GM12878 (cell line): ENCODE results near the gene SSBP3. TPM values are rescaled to one million over a fixed set of nuclear protein-coding genes. Genes with fewer than 3 reads are reported as not detected.

Experiments used
- ATAC-seq: fragments of 200-7000 bp; cut with Tn5 transposase; 3 replicates; pipeline ENCODE4 v1.9.1; 2020; ENCODE audit warnings: mild to moderate bottlenecking, moderate library complexity
- BruUV-seq: library from RNA; stranded (reverse); fragments of 400-500 nt; replicated peaks from 2 replicates; lab custom pipeline; 2021; lab: Mats Ljungman, UMichigan
- CTCF ChIA-PET: fragments of 300-600 bp; sonication (Branson Sonifier 250); formaldehyde crosslinking; extraction: SDS; loops from one replicate; lab custom pipeline; 2021; ENCODE audit warnings: inconsistent platforms; lab: Yijun Ruan, JAX
- POLR2A ChIA-PET: fragments of 350-600 bp; formaldehyde crosslinking; extraction: SDS; loops from one replicate; lab custom pipeline; 2021; ENCODE audit warnings: inconsistent platforms; lab: Charles Lee
- RAD21 ChIA-PET: fragments of 300-600 bp; sonication (Branson Sonifier 250); formaldehyde crosslinking; loops from one replicate; lab custom pipeline; 2023; ENCODE audit warnings: antibody characterized with exemption; ENCODE audit not compliant: unreplicated experiment; lab: Charles Lee
- SMC1A ChIA-PET: fragments of 300-600 bp; sonication (Branson Sonifier 250); formaldehyde crosslinking; loops from one replicate; lab custom pipeline; 2023; ENCODE audit not compliant: unreplicated experiment, uncharacterized antibody; lab: Charles Lee
- DNase-seq: peaks from one replicate; pipeline ENCODE4 v3.0.0-alpha.2; 2011; ENCODE audit warnings: low read depth, low spot score
- FAIRE-seq: peaks from 3 replicates; lab custom pipeline; 2011; peaks lifted over from hg19 to GRCh38; lab: Jason Lieb, UNC
- H2AFZ ChIP-seq: 2 replicates; pipeline ENCODE4 v1.6.0; 2011; ENCODE audit warnings: low read depth, low read length, control low read depth; ENCODE audit not compliant: control insufficient read depth
- H3K27ac ChIP-seq: 2 replicates; pipeline ENCODE4 v1.5.1; 2011; ENCODE audit warnings: control low read depth; ENCODE audit not compliant: control insufficient read depth, insufficient read depth
- H3K27me3 ChIP-seq, 2 experiments: replicated peaks in 1 of 2; 2 replicates each; pipeline versions ENCODE4 v1.6.0 to v1.6.1; 2011; ENCODE audit warnings: low read length in 1 of 2; ENCODE audit not compliant: control insufficient read depth in 2 of 2, insufficient read depth in 2 of 2
- H3K36me3 ChIP-seq, 2 experiments: 2 replicates each; pipeline ENCODE4 v1.5.1; 2011; ENCODE audit warnings: low read length in 1 of 2; ENCODE audit not compliant: control insufficient read depth in 2 of 2, insufficient read depth in 2 of 2
- H3K4me1 ChIP-seq: 2 replicates; pipeline ENCODE4 v1.6.1; 2011; ENCODE audit warnings: mild to moderate bottlenecking, low read length, moderate library complexity, mixed read lengths; ENCODE audit not compliant: control insufficient read depth, insufficient read depth
- H3K4me2 ChIP-seq: 2 replicates; pipeline ENCODE4 v1.6.0; 2011; ENCODE audit warnings: control low read depth; ENCODE audit not compliant: control insufficient read depth, insufficient read depth
- H3K4me3 ChIP-seq: fragments of 200-600 bp; sonication (generic); 2 replicates; pipeline ENCODE4 v1.5.1; 2016
- H3K79me2 ChIP-seq: 2 replicates; pipeline ENCODE4 v1.6.0; 2011; ENCODE audit warnings: low read length; ENCODE audit not compliant: control insufficient read depth, insufficient read depth
- H3K9ac ChIP-seq: 2 replicates; pipeline ENCODE4 v1.8.0; 2011; ENCODE audit warnings: low read length, control low read depth, mixed read lengths; ENCODE audit not compliant: control insufficient read depth, insufficient read depth
- H3K9me3 ChIP-seq: replicated peaks from 3 replicates; pipeline ENCODE4 v1.5.1; 2011; ENCODE audit warnings: mild to moderate bottlenecking, low read length; ENCODE audit not compliant: control insufficient read depth, insufficient read depth
- H4K20me1 ChIP-seq: 2 replicates; pipeline ENCODE4 v1.6.0; 2011; ENCODE audit not compliant: control insufficient read depth, insufficient read depth
- CHD2 ChIP-seq: IDR thresholded peaks from 2 replicates; pipeline ENCODE4 v1.6.1; 2011; ENCODE audit warnings: low read depth, low read length, improper control_type of control experiment, borderline replicate concordance
- JUNB ChIP-seq: IDR thresholded peaks from 2 replicates; pipeline ENCODE4 v1.6.1; 2016; ENCODE audit warnings: antibody characterized with exemption, mild to moderate bottlenecking
- NR2C1 ChIP-seq: fragments of 450-650 bp; IDR thresholded peaks from 2 replicates; pipeline ENCODE4 v1.6.1; 2017; ENCODE audit warnings: antibody characterized with exemption, mild to moderate bottlenecking, moderate library complexity
- RBBP5 ChIP-seq: fragments of 200-600 bp; sonication (generic); conservative IDR thresholded peaks from 2 replicates; pipeline ENCODE4 v1.6.1; 2016
- RELA ChIP-seq: fragments of 450-650 bp; IDR thresholded peaks from 2 replicates; pipeline ENCODE4 v1.8.0; 2014; ENCODE audit warnings: borderline replicate concordance; ENCODE audit not compliant: partially characterized antibody
- SIX5 ChIP-seq: IDR thresholded peaks from 2 replicates; pipeline ENCODE4 v1.6.1; 2011; ENCODE audit warnings: mild to moderate bottlenecking, low read depth, low read length, moderate library complexity; ENCODE audit not compliant: severe bottlenecking
- YBX1 ChIP-seq: fragments of 450-650 bp; IDR thresholded peaks from 2 replicates; pipeline ENCODE4 v1.6.1; 2016; ENCODE audit warnings: antibody characterized with exemption
- WGBS: methylation state at CpG from one replicate; pipeline ENCODE4 v1.1.6; 2016; ENCODE audit warnings: low lambda C conversion rate; ENCODE audit not compliant: insufficient replicate concordance, insufficient coverage; ENCODE audit errors: missing lambda C conversion rate; 5-methylcytosine and 5-hydroxymethylcytosine counted together
- in situ Hi-C: fragments of 300-500 bp; cut with MboI; formaldehyde crosslinking; loops from 9 replicates; pipeline ENCODE4 v1.14.3; 2018; ENCODE audit warnings: mixed read lengths
- intact Hi-C: fragments of 100-400 bp; cut with micrococcal nuclease; formaldehyde crosslinking; loops from one replicate; pipeline ENCODE4 v1.14.2; 2022; ENCODE audit not compliant: unreplicated experiment
- polyA plus RNA-seq, 11 experiments: library from polyadenylated mRNA; depleted of rRNA in 4 of 11; unstranded in 6 of 11; stranded (reverse) in 5 of 11; fragments of >200 nt; fragmentation: Nextera tagmentation in 4 of 11; fragmentation: Illumina TruSeq in 1 of 11; extraction: Ambion mirVana in 4 of 11; extraction: Trizol in 1 of 11; gene quantifications; 1 replicate in 1 of 11; 2 replicates in 10 of 11; pipeline versions ENCODE4 v1.2.1 to v1.2.3, GENCODE V29; 2011 to 2016; ENCODE audit warnings: inconsistent platforms in 2 of 11, missing spikeins in 2 of 11, low read depth in 1 of 11
- total RNA-seq, 4 experiments: library from RNA; depleted of rRNA in 3 of 4; stranded (reverse); fragments of >200 nt in 3 of 4; fragmentation: Illumina TruSeq in 1 of 4; extraction: Trizol in 1 of 4; gene quantifications; 2 replicates each; pipeline versions ENCODE4 v1.2.1 to v1.2.3, GENCODE V29; 2013 to 2021

SSBP3 gene
- total and polyA plus RNA-seq, 10 of the 15 experiments (the other 5 are each of a cell fraction or from before 2014, with no cell fraction given), result 4.1 to 51.7 (median 17.1) TPM

DNA sequence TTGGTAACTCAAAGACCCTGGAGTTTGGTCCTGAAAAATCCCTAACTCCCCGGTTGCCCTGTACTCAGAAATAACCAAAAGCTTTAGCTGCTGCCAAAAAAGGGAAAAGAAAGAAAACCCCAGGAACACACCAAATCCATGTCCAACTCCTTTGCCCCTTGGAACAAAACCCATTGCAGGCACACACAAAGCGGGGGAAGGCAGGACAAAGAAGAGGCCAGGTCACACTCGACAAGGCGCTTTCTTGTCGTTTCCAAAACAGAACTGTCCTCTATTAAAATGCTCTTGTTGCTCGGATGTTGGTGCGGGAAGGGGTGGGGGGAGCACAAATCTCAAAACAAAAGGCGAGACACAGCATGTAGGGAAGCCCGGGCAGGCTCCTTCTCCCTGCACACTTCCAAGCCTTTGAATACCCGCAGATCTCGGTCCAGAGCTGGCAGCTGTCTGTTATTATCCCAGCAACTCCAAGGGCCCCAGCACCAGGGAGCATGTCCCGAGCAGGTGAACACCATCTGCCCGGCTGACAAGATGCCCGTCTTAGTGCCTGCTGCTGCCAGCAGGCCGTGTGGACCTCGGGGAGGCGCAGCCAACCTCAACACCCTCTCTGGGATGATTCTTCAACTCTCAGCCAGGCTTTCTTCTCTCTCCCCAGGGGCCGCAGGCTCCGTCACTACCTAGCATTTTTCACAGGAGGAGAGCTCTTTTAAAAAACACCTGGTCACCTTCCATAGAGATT lies 96.4 kb downstream of the SSBP3 start:
- H2AFZ ChIP-seq, result no peak overlapping the region
- FAIRE-seq (no peak), DNase-seq (no peak), ATAC-seq (no peak)
- no peak overlapping the region for H3K4me3 ChIP-seq
- no peak for TF ChIP-seq NR2C1
- no peak for TF ChIP-seq RELA
- TF ChIP-seq SIX5, result no peak
- TF ChIP-seq JUNB, result no peak
- no peak for TF ChIP-seq RBBP5
- TF ChIP-seq YBX1, result no peak
- no peak for TF ChIP-seq CHD2
- no peaks in the 10 kb centered on the region for H3K79me2 ChIP-seq
- H3K27me3 ChIP-seq, result no peaks in the 10 kb centered on the region
- ChIA-PET RAD21 (interaction anchor here (0.9 kb wide), 1 partner anchor 179 kb away, joined by 3 read pairs; no protein-coding TSS in a partner anchor), CTCF (interaction anchor here (0.6 to 1.8 kb wide), 3 partner anchors 98 to 210 kb away, joined by 3 to 4 read pairs (median 3); no protein-coding TSS in a partner anchor), POLR2A (interaction anchor here (0.6 kb wide), 1 partner anchor 18 kb away, joined by 3 read pairs; no protein-coding TSS in a partner anchor), SMC1A (interaction anchor here (1.0 kb wide), 1 partner anchor 107 kb away, joined by 3 read pairs; no protein-coding TSS in a partner anchor)
- H3K4me2 ChIP-seq, result no peak overlapping the region
- in situ Hi-C loops, result no loop called here
- no peak overlapping the region for H3K9ac ChIP-seq
- H4K20me1 ChIP-seq, result 0 out of 2 replicates have a peak, but pooled peaks cover 5% of the 10 kb centered on the region
- H3K36me3 ChIP-seq, result peaks cover 0 to 2% of the 10 kb centered on the region in 2 experiments; a peak in 3 of 4 replicates
- 93% methylated on average over 19 of the region's 19 CpGs for WGBS
- no peak overlapping the region for H3K27ac ChIP-seq
- intact Hi-C loops, result loop anchor here (2.0 to 5.0 kb wide), 2 partner anchors 98 to 179 kb away; partner anchors contain the start of gene SSBP3
- no TSS peak for BruUV-seq
- H3K4me1 ChIP-seq, result no peaks in the 10 kb centered on the region
- no peaks in the 10 kb centered on the region for H3K9me3 ChIP-seq
